HCT116 (cell line): ENCODE results near the gene ARL9. TPM values are rescaled to one million over a fixed set of nuclear protein-coding genes. Genes with fewer than 3 reads are reported as not detected.

Experiments
- ATAC-seq: fragments of 200-7000 bp; cut with Tn5 transposase; 2 replicates; pipeline ENCODE4 v1.9.1; 2020; ENCODE audit warnings: mild to moderate bottlenecking, moderate library complexity
- BruUV-seq: library from RNA; stranded (reverse); fragments of 400-500 nt; replicated peaks from 2 replicates; lab custom pipeline; 2021; lab: Mats Ljungman, UMichigan
- CTCF ChIA-PET: fragments of 300-600 bp; sonication (Branson Sonifier 250); formaldehyde crosslinking; loops from one replicate; lab custom pipeline; 2021; ENCODE audit warnings: antibody characterized with exemption; lab: Charles Lee
- POLR2A ChIA-PET: fragments of 300-600, 350-600 bp; sonication (Branson Sonifier 250); formaldehyde crosslinking; loops from one replicate; lab custom pipeline; 2021; ENCODE audit warnings: antibody characterized with exemption; lab: Charles Lee
- RAD21 ChIA-PET, 2 experiments: fragments of 300-600 bp; sonication (Branson Sonifier 250); formaldehyde crosslinking; loops; one replicate each; lab custom pipeline; 2023; ENCODE audit warnings: low total read pairs in 2 of 2; ENCODE audit not compliant: uncharacterized antibody in 2 of 2, unreplicated experiment in 2 of 2, low non-redundant PET in 1 of 2; lab: Charles Lee
- DNase-seq: peaks from one replicate; pipeline ENCODE4 v3.0.0-alpha.2; 2010; ENCODE audit warnings: low read depth, low spot score
- H2AFZ ChIP-seq: fragments of 200-600 bp; shearing (Covaris generic), sonication (generic); 2 replicates; pipeline ENCODE4 v1.6.1; 2017; ENCODE audit warnings: low read depth, mixed run types, mixed read lengths, antibody characterized with exemption, low read length; ENCODE audit not compliant: poor library complexity, severe bottlenecking
- H3K27ac ChIP-seq: 2 replicates; pipeline ENCODE4 v1.5.1; 2012; ENCODE audit warnings: low read depth, low read length
- H3K27me3 ChIP-seq: fragments of 200-600 bp; sonication (generic); 2 replicates; pipeline ENCODE4 v1.6.1; 2016; ENCODE audit warnings: mixed run types, low read length, mixed read lengths; ENCODE audit not compliant: insufficient read depth
- H3K36me3 ChIP-seq, 2 experiments: fragments of 200-500 bp in 1 of 2; fragments of 200-600 bp in 1 of 2; sonication (Bioruptor generic) in 1 of 2; sonication (generic) in 1 of 2; 2 replicates each; pipeline versions ENCODE4 v1.5.1 to v1.6.1; 2014 to 2016; ENCODE audit warnings: low read length in 2 of 2, inconsistent platforms in 1 of 2, mixed read lengths in 1 of 2, mixed run types in 1 of 2; ENCODE audit not compliant: insufficient read depth in 2 of 2, control insufficient read depth in 1 of 2
- H3K4me1 ChIP-seq, 2 experiments: fragments of 200-600 bp in 1 of 2; sonication (generic) in 1 of 2; 2 replicates each; pipeline versions ENCODE4 v1.5.1 to v1.6.1; 2012 to 2017; ENCODE audit warnings: low read length in 2 of 2, inconsistent platforms in 1 of 2, mild to moderate bottlenecking in 1 of 2, mixed read lengths in 1 of 2, mixed run types in 1 of 2, moderate library complexity in 1 of 2; ENCODE audit not compliant: insufficient read depth in 2 of 2, control insufficient read depth in 1 of 2
- H3K4me2 ChIP-seq: fragments of 200-600 bp; sonication (generic); 2 replicates; pipeline ENCODE4 v1.6.1; 2017; ENCODE audit warnings: mixed run types, low read length, mixed read lengths
- H3K4me3 ChIP-seq, 2 experiments: fragments of 200-600 bp in 1 of 2; sonication (generic) in 1 of 2; replicated peaks in 1 of 2; 2 replicates each; pipeline ENCODE4 v1.5.1; 2011 to 2016; ENCODE audit warnings: low read length in 2 of 2, control low read depth in 1 of 2, low read depth in 1 of 2, mild to moderate bottlenecking in 1 of 2, mixed read lengths in 1 of 2, mixed run types in 1 of 2
- H3K79me2 ChIP-seq: fragments of 200-600 bp; sonication (generic); 2 replicates; pipeline ENCODE4 v1.6.1; 2017; ENCODE audit warnings: mild to moderate bottlenecking, mixed run types, low read length, moderate library complexity, mixed read lengths; ENCODE audit not compliant: insufficient read depth
- H3K9ac ChIP-seq: fragments of 200-600 bp; sonication (generic); 2 replicates; pipeline ENCODE4 v1.6.1; 2016; ENCODE audit warnings: low read length, mixed read lengths
- H3K9me2 ChIP-seq: fragments of 200-600 bp; sonication (generic), shearing (Covaris generic); 2 replicates; pipeline ENCODE4 v1.6.1; 2017; ENCODE audit warnings: mixed run types, mild to moderate bottlenecking, moderate library complexity; ENCODE audit not compliant: insufficient read depth
- H3K9me3 ChIP-seq, 2 experiments: fragments of 200-500 bp in 1 of 2; fragments of 200-600 bp in 1 of 2; sonication (Bioruptor generic) in 1 of 2; sonication (generic) in 1 of 2; 2 replicates each; pipeline ENCODE4 v1.6.1; 2014 to 2017; ENCODE audit warnings: low read length in 2 of 2, mixed read lengths in 2 of 2, inconsistent platforms in 1 of 2, low read depth in 1 of 2, mild to moderate bottlenecking in 1 of 2, mixed run types in 1 of 2, moderate library complexity in 1 of 2; ENCODE audit not compliant: control insufficient read depth in 1 of 2, insufficient read depth in 1 of 2
- H4K20me1 ChIP-seq: fragments of 200-600 bp; sonication (generic), shearing (Covaris generic); 2 replicates; pipeline ENCODE4 v1.6.1; 2017; ENCODE audit warnings: mixed run types, mild to moderate bottlenecking, moderate library complexity; ENCODE audit not compliant: insufficient read depth
- CBX3 ChIP-seq: IDR thresholded peaks from 2 replicates; pipeline ENCODE4 v1.6.1; 2012; ENCODE audit warnings: low read depth
- SIN3A ChIP-seq: IDR thresholded peaks from 2 replicates; pipeline ENCODE4 v1.6.1; 2012; ENCODE audit warnings: low read depth
- SP1 ChIP-seq: IDR thresholded peaks from 2 replicates; pipeline ENCODE4 v1.6.1; 2012; ENCODE audit warnings: low read depth
- TCF7L2 ChIP-seq: IDR thresholded peaks from 2 replicates; pipeline ENCODE4 v1.7.0; 2011; ENCODE audit warnings: borderline replicate concordance, inconsistent platforms; ENCODE audit not compliant: insufficient read depth, insufficient read length; ENCODE audit errors: extremely low read depth
- intact Hi-C: fragments of 100-400 bp; cut with micrococcal nuclease; formaldehyde crosslinking; loops from 2 replicates; pipeline ENCODE4 v1.10.0; 2022
- total RNA-seq: library from RNA; stranded (reverse); gene quantifications from one replicate; pipeline ENCODE4 v1.2.1, GENCODE V29; 2021; ENCODE audit not compliant: unreplicated experiment
- TF ChIP-seq, protein P1 (sequence below), 3 experiments: fragments of 200-600 bp in 1 of 3; sonication (generic) in 1 of 3; IDR thresholded peaks in 2 of 3; conservative IDR thresholded peaks in 1 of 3; 2 replicates each; pipeline ENCODE4 v1.5.1; 2012 to 2017; ENCODE audit warnings: low read depth in 2 of 3, low read length in 2 of 3, antibody characterized with exemption in 1 of 3, borderline replicate concordance in 1 of 3, control low read depth in 1 of 3, mild to moderate bottlenecking in 1 of 3, mixed read lengths in 1 of 3, mixed run types in 1 of 3, moderate library complexity in 1 of 3; ENCODE audit not compliant: insufficient read depth in 1 of 3
- TF ChIP-seq, protein P2 (sequence below): IDR thresholded peaks from 2 replicates; pipeline ENCODE4 v1.6.1; 2011; ENCODE audit warnings: mild to moderate bottlenecking, low read length, moderate library complexity; ENCODE audit not compliant: insufficient replicate concordance; ENCODE audit errors: extremely low read depth
- TF ChIP-seq, protein P3 (sequence below): IDR thresholded peaks from 2 replicates; pipeline ENCODE4 v1.6.1; 2012
- TF ChIP-seq, protein P4 (sequence below): IDR thresholded peaks from 2 replicates; pipeline ENCODE4 v1.6.1; 2012

The ARL9 gene
- total RNA-seq, 1 experiment from 2014 or later, result not detected

DNA sequence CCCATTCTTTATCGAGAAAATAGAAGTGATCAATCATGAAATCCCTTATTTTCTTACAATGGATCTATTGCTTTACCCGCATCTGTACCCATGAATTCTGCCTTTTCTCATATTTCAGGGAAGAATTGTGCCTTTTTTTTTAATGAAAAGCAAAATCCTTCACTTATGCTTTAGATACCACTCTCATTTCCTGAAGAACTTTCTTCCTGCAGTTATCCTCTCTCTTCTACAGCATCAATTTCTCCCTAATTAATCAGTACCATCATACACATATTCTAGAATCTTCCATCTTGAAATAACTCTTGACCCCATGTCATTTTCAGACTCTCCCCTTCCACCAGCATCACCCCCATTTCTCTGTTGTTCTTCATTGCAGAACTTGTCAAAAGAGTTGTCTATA lies 26.6 kb downstream of the ARL9 start:
- BruUV-seq, result no TSS peak
- Histone ChIP-seq H3K9ac (no peak overlapping the region), H3K4me2 (no peak overlapping the region), H2AFZ (no peak overlapping the region), H3K4me1 (peaks cover 0 to 11% of the 10 kb centered on the region in 2 experiments; a peak in 3 of 4 replicates), H3K27me3 (no peaks in the 10 kb centered on the region), H3K27ac (no peak overlapping the region), H3K4me3 (no peak overlapping the region), H3K9me3 (no peaks in the 10 kb centered on the region), H3K36me3 (no peaks in the 10 kb centered on the region), H4K20me1 (no peaks in the 10 kb centered on the region), H3K9me2 (no peaks in the 10 kb centered on the region), H3K79me2 (no peaks in the 10 kb centered on the region)
- intact Hi-C loops, result no loop called here
- POLR2A ChIA-PET, result interaction anchor here (1.0 kb wide), 1 partner anchor 12 kb away, joined by 3 read pairs; no protein-coding TSS in a partner anchor
- RAD21 ChIA-PET, result no interaction called here
- CTCF ChIA-PET, result interaction anchor here (1.1 to 1.2 kb wide), 2 partner anchors 12 to 13 kb away, joined by 3 read pairs; no protein-coding TSS in a partner anchor
- no peak for DNase-seq
- ATAC-seq, result no peak
- TF ChIP-seq, protein P1, sequence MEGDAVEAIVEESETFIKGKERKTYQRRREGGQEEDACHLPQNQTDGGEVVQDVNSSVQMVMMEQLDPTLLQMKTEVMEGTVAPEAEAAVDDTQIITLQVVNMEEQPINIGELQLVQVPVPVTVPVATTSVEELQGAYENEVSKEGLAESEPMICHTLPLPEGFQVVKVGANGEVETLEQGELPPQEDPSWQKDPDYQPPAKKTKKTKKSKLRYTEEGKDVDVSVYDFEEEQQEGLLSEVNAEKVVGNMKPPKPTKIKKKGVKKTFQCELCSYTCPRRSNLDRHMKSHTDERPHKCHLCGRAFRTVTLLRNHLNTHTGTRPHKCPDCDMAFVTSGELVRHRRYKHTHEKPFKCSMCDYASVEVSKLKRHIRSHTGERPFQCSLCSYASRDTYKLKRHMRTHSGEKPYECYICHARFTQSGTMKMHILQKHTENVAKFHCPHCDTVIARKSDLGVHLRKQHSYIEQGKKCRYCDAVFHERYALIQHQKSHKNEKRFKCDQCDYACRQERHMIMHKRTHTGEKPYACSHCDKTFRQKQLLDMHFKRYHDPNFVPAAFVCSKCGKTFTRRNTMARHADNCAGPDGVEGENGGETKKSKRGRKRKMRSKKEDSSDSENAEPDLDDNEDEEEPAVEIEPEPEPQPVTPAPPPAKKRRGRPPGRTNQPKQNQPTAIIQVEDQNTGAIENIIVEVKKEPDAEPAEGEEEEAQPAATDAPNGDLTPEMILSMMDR (IDR thresholded peaks at IDR 0.05 in 2 of 3, conservative IDR thresholded peaks at IDR 0.05 in 1 of 3; ENCODE audit: borderline replicate concordance in 1 of 3, insufficient read depth in 1 of 3, low read depth in 2 of 3, low read length in 2 of 3), result no peak
- TF ChIP-seq SP1, result no peak
- TF ChIP-seq, protein P2, sequence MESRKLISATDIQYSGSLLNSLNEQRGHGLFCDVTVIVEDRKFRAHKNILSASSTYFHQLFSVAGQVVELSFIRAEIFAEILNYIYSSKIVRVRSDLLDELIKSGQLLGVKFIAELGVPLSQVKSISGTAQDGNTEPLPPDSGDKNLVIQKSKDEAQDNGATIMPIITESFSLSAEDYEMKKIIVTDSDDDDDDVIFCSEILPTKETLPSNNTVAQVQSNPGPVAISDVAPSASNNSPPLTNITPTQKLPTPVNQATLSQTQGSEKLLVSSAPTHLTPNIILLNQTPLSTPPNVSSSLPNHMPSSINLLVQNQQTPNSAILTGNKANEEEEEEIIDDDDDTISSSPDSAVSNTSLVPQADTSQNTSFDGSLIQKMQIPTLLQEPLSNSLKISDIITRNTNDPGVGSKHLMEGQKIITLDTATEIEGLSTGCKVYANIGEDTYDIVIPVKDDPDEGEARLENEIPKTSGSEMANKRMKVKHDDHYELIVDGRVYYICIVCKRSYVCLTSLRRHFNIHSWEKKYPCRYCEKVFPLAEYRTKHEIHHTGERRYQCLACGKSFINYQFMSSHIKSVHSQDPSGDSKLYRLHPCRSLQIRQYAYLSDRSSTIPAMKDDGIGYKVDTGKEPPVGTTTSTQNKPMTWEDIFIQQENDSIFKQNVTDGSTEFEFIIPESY, result no peak
- no peak for TF ChIP-seq TCF7L2
- no peak for TF ChIP-seq SIN3A
- TF ChIP-seq, protein P3, sequence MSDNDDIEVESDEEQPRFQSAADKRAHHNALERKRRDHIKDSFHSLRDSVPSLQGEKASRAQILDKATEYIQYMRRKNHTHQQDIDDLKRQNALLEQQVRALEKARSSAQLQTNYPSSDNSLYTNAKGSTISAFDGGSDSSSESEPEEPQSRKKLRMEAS, result no peak
- TF ChIP-seq, protein P4, sequence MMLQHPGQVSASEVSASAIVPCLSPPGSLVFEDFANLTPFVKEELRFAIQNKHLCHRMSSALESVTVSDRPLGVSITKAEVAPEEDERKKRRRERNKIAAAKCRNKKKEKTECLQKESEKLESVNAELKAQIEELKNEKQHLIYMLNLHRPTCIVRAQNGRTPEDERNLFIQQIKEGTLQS, result no peak
- no peak for TF ChIP-seq CBX3
